GM15510 (cell line): ENCODE results near the gene TJP3.

Source experiments
- POLR2A ChIP-seq: IDR thresholded peaks from 3 replicates; pipeline ENCODE4 v1.6.1; 2011; ENCODE audit warnings: borderline replicate concordance; ENCODE audit not compliant: insufficient read length; ENCODE audit errors: extremely low read depth

Gene TJP3

DNA sequence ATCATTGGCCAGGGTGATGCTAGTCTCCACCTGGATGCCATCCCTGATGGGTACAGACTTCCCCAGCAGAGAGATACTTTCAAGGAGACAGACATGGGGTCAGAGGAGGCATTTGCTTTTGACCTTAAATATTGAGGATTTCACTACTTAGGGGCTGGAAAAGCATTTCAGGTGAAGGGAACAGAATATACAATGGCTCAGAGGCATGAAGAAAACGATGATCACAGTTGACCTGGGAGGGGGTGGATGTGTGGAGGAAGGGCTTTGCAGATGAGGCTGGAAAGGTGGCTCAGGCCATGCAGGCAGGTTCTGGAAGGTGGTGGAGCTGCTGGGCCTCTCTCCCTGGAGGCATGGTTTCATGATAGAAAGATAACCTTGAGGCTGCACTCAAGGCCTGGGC lies 74.1 kb downstream of the TJP3 start:
- TF ChIP-seq POLR2A: no peak

DNA sequence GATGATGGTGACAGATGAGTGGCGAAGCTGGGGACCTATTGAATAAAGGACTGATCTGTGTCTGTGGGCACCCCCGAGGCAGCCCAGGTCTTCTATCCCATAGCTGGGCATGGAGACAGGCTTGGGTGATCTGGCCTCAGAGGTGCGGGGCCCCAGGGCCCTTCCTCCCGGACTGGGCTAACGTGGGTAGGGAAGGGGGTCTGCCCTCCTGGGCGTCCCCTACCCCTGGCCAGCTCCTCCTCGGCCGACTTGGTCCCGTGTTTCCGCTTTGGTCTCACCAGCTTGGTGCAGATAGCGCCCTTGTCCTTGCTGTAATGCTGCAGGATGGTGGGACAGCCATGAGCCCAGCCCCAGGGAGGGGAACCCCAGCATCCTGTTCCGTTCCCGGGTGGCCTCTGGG lies 74.7 kb downstream of the TJP3 start:
- TF ChIP-seq POLR2A: no peak

DNA sequence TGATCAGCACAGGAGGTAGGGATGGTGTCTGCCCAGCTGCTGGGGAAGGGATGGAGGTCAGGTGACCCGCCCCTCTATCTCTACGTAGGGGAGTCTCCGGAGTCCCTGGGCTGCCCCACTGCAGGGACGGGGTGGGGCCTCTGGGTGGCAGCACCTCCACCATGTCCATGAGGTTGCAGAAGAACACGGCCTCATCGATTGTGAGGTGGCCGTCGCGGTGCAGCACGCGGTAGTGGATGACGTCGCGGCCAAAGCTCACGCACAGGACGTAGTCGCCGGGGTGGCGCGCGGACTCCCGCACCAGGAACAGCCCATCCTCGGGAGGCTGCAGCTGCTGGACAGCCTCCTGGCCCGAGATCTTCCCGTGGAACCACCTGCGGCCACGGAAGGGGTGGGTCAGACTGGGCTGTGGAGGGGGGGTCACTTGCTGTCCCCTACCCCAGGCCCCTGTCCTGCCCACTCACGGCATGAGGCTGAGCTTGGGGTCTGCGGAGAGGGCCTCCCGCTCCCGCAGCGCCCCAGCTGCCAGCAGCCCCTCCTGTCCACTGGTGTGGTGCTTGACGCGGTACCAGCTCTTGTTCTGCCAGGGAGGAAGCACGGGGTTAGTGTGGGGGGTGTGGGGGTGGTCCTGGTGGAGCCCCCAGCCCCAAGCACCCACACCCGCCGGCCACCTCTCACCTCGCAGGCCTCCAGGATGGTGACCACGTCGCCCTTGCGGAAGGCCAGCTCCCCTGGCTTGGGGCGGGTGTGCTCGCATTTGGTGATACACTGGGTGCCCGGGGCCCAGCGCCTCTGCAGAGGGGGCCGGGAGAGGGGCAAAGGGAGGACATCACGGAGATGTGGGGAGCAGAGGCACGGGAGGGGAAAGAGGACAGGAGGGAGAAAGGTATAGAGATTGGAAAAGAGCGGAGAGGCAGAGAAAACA lies 75.7 kb downstream of the TJP3 start:
- no peak for TF ChIP-seq POLR2A

DNA sequence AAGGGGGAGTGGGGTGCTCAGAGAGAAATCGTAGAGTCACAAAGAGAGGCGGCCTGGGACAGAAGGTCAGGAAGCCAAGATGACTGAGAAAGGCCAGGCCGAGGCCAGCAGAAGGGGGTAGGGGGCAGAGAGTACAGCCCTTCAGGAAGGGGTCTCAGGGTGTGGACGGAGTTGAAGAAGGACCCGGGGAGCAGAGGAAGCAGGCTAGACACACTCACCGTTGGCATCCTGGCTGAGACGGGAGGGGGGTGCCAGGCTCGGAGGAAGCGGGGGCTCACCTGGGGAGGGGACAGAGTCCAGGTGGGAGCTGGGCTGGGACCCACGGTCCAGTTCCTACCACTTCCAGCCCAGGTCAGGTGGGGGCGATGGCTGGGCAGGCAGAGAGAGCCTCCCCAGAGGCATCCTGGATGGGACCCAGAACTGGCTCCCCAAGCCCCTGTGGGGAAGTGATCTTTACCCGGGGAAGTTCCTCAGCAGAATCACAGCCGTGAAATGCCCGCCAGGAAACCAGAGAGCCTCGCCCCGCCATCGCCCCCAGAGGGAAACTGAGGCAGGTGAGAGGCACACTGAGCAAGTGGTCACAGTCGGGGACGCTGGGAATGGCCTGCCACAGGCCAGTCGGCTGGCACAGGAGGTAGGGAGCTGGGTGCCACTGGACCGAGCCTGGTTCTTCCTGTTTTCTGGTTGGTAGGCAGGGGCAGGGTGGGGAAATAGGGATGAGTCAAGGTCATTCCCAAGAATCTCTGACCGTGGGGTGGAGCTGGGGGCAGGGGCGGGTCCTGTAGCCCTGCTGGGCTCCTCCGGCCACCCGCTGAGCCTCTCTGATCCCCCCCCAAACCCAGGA lies 76.6 kb downstream of the TJP3 start:
- TF ChIP-seq POLR2A: no peak

DNA sequence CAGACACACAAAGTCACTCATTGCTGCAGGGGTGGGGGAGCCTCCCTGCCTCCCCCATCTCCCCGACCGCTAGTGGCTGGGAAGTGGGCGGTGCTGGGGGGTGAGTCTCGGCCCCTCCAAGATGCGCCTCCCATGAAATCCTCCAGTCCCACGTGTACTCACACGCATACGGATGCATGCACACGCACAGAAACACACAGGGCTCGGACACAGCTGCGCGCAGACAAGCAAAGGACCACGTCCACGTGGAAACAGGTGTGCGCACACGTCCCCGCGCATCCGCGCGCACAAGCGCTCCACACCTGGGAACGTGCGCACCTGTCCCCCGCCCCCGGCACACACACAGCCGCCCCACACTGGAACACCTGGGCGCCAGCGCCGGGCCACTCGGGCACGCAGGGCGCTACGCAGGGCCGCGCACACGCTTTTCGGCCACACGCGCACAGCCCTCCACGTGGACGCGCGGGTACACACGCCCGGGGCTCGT lies 77.3 kb downstream of the TJP3 start:
- TF ChIP-seq POLR2A: no peak

DNA sequence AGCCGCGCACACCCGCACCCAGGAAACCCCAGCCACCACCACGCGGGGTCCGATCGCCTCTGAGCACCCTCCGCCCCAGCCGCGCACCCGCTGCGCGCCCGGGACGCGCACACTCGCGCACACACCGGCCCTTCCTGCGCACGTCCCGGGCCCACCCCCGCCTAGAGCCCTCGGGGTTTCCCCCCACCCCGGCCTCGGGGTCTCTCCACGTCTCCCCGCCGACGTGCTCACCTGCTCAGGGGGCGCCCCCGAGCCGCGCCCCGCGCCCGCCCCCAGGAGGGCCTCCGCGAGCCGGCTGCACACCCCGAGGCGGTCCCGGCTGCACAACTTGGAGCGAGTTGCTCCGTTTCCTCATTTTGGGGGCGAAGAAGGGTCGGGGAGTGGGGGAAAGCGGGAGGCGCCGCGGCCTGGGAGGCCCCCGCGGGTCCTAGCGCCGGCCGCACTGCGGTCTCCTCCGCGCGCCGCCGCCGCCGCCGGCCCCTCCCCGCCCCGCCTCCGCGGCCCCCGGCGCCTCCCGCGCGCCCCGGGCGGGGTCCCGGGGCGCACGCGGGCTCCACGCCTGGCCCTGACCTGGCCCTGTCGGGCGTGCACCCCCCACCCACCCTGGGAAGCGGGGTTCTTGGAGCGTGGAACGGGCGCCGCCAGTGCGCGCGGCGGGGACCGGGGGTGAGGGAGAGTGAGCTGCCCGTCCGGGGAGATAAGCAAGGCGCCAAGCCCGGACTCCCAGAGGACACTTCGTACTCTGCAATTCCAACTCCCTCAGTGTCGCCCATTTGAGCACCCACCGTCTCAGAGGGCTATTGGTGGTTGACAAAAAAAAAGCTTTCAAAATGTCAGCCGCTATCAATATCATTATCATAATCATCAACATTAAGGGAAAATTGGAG lies 78.0 kb downstream of the TJP3 start, which contains the start of gene MATK:
Gene MATK, minus strand, starts transcription at position 444 of the 887 bp plus-strand sequence. CDS start 1,246 bp downstream, outside the sequence.
- no peak for TF ChIP-seq POLR2A

DNA sequence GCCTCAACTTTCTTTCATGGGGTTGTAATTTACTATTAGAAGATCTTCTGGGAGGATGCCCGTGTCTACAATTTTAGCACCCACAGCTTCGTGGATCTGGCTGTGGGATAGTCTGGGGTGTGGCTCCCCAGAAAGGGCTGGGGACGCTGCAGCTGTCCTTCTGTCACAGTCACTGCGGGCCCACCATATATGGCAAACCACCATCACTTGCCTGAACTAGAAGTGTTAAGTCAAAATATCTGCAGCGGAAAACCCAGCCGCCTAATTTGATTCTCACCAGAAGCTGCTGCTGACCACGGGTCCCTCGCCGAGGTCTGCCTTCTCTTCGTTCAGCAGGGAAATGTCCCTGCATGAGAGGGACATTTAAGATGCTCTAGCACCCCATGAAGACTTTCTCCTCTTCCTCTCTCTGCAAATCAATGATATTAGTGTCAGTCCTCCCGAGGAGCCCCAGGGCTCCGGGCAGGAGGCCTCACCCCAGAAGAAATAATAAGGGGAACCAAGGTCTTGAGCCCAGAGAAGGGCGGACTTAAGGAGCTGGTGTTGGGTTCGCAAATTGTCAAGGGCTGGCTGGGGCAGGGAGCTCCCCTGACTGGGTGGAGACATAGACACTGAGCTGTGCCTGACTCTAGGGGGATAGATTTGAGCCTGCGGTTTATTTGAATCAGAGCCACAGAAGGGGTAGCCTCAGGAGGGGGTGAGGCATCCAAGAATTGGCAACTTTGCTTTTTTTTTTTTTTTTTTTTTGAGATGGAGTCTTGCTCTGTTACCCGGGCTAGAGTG lies 81.0 kb downstream of the TJP3 start:
- TF ChIP-seq POLR2A: no peak

DNA sequence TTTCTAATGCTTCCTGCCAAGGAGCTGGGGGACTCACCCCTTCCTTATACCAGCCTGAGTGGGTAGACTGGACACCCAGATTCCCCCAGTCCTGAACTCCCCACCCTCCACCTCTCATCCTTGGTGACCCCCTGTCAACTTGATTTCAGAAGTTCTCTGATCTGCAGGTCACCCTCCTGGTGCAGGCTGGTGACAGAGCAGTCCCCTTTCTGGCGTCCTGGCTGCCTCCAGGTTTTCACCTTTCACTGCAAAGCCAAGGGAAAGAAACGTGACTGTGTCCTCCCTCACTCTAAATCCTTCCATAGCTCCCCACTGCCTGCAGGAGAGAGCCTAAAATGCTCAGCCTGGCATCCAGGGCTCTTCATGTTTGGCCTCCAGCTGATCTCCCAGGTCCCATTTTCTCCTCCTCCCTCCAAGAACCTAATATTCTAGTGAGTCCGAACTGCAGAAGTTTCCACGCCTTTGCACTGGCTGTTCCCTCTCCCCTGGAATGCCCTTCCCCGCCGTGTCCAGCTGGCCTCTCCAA lies 82.1 kb downstream of the TJP3 start:
- TF ChIP-seq POLR2A: no peak

DNA sequence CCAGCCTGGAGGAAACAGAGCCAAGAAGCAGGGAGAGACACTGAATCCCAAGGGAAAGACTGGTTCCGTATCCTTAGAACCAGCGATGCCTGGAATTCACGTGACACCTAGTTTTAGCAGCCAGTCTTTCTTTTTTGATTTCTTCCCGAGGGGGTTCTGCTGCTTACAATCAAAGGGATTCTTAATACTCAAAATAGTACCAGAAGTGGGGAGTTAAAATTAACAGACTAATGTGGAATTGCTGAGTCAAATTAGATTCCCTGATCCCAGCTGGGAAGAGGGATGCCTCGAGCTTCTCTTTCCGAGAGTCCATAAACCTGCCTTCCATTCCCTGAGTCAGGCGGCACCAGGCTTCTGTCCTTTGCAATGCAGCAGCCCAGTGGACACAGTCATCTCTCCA lies 82.8 kb downstream of the TJP3 start:
- TF ChIP-seq POLR2A: no peak

DNA sequence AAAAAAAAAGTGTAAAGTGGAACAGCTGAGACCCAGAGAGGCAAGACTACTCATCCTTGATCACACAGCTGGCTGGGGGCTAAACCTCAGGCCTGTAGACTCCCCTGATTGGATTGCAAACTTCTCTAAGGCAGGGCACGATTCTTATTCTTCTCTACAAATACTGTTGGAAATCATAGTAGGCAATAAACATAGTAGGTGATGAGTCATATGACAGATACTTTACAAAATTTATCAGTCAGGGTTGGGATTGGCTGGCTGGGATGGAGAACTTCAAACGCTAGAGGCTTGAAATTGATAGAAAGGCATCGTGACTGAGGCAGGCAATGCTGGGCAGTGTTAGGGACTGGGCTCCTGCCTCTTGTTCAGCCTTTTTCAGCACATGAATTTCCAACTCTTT lies 83.9 kb downstream of the TJP3 start:
- no peak for TF ChIP-seq POLR2A

DNA sequence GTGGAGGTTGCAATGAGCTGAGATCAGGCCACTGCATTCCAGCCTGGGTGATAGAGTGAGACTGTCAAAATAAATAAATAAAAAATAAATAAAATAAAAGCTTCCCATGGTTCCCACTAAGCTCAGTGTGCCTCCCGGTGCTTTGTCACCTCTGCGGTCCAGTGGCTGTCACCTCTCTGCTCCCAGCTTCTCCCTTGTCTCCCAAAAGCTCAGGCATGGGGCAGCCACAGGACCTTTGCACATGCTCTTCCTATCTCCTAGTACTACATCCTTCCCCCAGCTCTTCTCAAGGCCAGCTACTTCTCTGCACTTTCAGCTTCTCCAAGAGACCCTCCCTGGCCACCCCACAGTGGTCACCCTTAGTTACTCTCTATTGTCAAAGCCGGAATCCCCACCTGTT lies 85.6 kb downstream of the TJP3 start:
- TF ChIP-seq POLR2A: no peak

DNA sequence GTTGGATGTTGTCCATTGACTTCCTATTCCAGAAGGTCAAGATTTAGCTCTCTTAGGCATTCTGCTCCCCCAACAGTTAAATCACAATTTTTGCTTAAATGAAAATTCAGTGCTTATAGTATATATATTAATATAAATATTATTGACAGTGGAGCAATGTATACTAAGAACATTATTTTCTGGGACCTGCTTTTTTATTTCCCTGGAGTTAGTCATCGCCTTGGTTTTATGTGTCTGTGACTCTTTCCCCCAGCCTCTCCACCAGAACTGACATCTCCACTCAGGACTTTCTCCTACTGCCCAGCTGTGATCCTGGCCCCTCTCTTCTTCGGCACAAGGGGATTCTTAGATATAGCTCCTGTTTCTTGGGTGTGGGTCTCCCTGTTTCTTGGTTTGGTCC lies 88.2 kb downstream of the TJP3 start:
- no peak for TF ChIP-seq POLR2A

DNA sequence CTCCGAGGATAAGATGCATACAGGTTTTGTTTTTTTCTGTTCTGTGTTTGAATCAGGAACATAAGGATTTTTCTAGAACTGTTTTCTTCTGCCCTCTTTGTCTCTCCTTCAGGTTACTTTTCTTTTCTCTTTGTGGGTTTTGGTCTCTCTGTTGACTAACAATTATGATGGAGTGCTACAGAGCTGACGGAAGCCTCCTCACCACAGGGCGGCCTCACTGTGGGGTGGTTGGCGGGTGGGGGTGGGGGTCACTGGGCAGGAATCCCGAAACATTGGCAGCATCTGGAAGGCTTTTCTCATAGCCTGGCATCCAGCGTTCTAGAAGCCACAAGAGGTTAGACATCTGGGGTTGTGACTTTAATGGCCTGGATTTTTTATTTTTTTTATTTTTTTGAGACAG lies 90.0 kb downstream of the TJP3 start:
- no peak for TF ChIP-seq POLR2A
